NK-92 (cell line): ENCODE data around the gene PPAN.

ENCODE experiments used
- DNase-seq: peaks from one replicate; lab custom pipeline; 2025; ENCODE audit not compliant: unreplicated experiment; lab: John Stamatoyannopoulos, UW

Gene PPAN

GRCh38 chr19:10092648-10093294 lies 13.4 kb upstream of the PPAN start:
- DNase-seq = no peak

DNA sequence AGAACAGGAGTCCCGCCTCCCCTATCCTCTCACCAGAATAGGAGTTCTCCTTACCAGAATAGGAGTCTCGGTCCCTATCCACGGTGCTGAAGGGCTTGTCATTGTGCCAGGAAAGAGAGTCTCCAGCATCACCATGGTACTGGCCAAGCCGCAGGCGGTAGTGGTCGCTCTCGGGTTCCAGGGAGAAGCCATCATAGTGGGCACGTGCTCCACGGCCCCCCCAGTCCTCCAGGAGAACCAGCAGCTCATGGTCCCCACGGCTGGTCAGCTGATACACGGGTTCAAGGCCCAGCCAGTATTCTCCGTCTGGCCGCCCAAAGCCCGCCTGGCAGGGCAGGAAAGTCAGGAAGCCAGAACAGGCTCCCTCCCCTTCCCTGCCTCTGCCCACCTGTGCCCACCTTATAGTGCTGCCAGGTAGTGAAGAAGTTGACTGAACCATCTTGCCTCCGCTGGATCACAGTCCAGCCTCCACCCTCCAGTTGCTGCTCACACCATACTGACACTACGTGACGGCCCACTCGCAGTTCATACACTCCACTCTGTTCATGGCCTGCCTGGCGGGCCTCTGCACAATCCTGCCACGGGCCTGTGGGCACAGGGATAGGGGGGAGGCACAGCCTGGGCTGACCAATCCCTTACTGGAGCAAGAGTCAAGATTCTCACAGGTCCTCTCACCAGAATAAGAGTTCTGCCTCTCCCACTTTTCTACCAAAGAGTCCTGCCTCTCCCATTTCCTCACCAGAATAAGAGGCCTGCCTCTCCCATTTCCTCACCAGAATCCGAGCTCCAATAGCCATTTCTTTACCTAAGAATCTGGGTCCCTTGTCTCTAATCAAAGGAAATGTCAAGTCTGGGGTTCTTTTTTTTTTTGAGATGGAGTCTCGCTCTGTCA lies 12.6 kb upstream of the PPAN start:
- no peak for DNase-seq

- no peak for DNase-seq
Observed at GRCh38 chr19:10095622-10095947, 10.6 kb upstream of the PPAN start.

- no peak for DNase-seq
Observed at GRCh38 chr19:10095948-10096614, 10.1 kb upstream of the PPAN start.

- DNase-seq = no peak
Observed at GRCh38 chr19:10096615-10096963, 9.6 kb upstream of the PPAN start.

DNA sequence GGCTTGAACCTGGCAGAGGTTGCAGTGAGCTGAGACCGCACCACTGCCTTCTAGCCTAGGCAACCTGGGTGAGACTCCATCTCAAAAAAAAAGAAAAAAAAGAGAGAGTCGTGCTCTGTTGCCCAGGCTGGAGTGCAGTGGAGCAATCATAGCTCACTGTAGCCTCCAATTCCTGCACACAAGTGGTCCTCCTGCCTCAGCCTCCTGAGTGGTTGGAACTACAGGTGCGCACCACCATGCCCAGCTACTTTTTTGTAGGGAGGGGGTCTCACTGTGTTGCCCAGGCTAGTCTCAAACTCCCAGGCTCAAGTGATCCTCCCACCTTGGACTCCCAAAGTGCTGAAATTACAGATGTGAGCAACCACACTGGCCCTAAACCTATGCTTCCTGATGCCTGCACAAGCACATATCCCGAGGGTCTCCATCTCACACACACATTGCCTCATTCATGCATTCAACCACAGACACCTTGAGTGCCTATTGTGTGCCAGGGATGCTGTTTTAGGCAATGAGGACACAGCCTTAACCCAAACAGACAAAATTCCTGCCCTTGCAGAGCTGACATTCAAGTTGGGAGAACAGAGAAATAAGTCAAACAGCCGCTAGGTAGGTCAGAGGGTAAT lies 5.9 kb upstream of the PPAN start:
- DNase-seq = no peak

- DNase-seq = no peak
Observed at GRCh38 chr19:10102787-10103236, 3.4 kb upstream of the PPAN start.

DNA sequence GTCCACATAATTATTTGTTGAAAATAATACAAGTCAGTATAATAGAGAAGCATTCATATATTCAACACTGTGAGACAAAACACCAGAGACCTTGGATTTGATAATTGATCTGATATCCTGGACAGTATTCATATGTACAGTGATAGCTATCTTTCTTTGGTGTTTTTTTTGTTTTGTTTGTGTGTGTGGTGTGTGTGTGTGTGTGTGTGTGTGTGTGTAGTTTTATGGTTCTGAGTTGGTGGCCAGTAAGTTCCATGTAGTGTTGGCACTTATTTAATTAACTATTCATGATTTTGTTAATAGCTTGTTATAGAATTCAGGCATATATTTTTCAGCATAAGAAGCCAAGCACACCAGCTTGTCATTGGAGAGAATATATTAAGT lies 2.0 kb upstream of the PPAN start:
- no peak for DNase-seq

GRCh38 chr19:10104665-10105508 lies 1.3 kb upstream of the PPAN start:
- DNase-seq = peak; percentile 36

DNA sequence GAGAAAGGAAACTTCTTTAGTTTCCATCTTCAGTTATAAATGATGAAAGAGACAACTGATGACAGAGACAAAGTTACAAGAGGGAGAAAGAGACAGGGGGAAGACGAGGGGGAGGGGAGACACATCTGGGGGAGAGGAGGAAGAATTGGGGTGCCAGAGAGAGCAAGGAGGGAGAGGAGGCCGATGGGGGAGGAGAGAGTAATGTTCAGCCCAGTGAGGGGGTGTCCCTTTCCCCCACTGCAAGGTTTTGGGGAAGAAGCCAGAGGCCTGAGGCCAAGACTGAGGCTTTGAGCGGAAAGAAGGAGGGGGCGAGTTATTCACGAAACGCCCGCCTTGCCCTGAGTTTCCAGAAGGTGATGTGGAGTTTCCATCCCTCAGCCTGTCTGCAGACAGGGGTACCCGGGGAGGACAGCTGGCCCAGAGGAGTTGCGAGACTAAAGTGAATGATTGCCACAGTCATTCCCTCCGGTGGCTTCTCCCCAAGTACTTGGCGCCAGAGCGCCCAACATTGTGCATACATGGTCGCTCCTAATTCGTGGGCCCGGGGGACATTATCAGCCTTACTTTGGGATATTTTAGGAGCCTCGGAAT lies 558 bp upstream of the PPAN start:
- no peak for DNase-seq

DNA sequence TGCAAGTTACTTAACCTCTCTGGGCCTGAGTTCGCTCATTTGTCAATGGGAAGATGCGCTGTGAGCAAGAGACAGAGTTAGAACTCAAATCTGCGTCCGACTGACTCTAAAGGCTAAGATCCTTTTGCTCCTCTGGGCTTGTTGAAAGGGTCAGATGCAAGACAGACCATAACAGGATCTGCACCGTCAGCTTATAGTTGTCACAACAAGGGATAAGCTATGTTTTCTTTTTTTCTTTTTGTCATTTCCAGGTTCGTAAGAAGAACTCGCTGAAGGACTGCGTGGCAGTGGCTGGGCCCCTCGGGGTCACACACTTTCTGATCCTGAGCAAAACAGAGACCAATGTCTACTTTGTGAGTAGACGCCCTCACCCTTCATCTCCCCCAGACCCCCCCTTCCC lies 1.1 kb downstream of the PPAN start:
- DNase-seq = no peak

DNA sequence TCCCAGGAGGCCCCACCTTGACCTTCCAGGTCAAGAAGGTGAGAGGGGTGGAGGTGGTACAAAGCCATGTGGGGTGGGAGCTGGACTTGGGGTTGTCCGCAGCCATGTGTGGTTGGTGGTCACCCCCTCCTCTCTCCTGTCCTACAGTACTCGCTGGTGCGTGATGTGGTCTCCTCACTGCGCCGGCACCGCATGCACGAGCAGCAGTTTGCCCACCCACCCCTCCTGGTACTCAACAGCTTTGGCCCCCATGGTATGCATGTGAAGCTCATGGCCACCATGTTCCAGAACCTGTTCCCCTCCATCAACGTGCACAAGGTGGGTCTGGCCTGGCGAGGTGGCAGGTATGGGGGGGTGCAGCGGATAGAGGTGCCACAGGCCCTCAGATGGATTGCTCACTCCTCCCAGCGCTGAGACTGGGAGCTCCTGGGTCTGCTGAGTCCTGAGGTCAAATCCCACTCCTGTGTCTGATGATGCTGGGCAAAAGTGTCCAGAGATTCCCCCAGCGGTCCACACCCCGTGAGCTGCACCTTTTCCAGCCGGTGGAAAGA lies 1.7 kb downstream of the PPAN start:
- no peak for DNase-seq

GRCh38 chr19:10109528-10109927 lies 3.4 kb downstream of the PPAN start:
- DNase-seq = no peak

DNA sequence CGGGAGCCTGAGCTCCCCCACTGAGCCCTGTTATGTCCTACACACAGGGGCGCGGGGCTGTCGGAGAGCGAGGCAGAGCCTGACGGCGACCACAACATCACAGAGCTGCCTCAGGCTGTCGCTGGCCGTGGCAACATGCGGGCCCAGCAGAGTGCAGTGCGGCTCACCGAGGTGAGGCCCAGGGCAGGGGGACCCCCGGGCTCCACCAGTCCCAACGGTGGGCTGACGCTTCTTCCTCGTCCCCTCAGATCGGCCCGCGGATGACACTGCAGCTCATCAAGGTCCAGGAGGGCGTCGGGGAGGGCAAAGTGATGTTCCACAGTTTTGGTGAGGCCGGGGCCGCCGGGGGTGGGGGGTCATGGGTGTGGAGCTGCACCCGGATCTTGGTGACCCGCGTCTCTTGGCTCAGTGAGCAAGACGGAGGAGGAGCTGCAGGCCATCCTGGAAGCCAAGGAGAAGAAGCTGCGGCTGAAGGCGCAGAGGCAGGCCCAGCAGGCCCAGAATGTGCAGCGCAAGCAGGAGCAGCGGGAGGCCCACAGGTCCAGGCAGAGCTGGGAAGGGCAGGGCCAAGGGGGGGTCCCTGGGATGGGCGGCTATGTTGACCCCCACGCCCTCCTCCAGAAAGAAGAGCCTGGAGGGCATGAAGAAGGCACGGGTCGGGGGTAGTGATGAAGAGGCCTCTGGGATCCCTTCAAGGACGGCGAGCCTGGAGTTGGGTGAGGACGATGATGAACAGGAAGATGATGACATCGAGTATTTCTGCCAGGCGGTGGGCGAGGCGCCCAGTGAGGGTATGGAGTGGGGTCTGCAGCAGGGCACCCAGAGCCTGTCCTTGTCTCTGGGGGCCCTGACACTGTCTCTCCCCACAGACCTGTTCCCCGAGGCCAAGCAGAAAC lies 4.2 kb downstream of the PPAN start:
- DNase-seq = no peak

- no peak for DNase-seq
Observed at GRCh38 chr19:10110972-10111317, 4.8 kb downstream of the PPAN start.

DNA sequence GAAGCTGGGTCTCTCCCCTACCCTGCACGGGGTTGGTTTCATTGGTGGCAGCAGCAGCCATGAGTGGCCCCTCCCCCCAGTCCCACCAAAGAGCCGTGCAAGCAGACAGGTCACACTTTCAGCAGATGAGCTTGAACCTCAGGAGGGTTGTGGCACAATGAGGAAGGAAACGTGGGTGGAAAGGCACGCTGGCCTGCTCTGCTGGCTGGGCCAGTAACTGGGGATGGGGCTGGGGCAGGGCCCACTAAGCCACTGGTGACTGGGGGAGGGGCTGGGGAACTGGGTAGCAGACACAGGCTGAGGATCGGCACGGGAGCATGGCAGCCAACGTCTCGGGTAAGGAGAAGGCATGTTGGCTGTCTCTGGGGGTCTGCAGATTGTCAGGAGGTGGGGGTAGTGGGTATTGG lies 5.2 kb downstream of the PPAN start, which contains the start of gene P2RY11:
TSS of gene P2RY11 (plus strand) at position 289 of the 407 bp plus-strand sequence. CDS start at position 318, 29 bp downstream.
- DNase-seq = no peak

- no peak for DNase-seq
Observed at GRCh38 chr19:10112037-10112761, 6.0 kb downstream of the PPAN start.

DNA sequence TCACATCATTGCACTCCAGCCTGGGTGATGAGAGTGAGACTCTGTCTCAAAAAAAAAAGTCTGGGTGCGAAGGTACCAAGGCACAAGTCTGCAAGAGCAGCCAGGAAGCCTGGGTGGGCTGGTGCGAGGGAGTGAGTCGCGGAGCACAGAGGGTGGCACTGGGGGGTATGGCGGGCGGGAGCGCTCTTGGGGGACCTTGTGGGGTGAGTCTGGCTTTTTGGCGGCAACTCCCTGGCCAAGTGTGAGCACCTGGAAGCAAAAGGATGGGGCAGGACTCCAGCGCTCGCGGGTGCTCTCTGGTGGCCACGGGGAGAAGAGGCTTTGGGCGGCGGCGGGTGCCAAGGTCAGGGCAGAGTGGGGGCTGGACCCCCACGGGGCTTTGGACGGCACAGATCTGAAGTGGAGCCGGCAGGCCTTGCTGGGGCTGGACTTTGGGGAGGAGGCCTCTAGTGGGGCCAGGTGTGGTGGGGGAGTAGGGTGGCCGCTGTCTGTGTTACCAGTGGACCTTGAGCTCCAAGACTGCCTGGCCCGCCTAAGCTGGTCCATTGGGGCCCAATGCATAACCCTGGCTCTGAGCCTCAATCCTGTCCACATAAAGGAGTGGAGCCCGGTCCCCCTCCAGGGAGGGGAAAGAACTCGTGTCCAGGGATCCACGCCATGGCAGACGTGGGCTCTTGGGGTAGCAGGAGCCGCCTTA lies 6.9 kb downstream of the PPAN start:
- DNase-seq = no peak
